Measurements from ENCODE around the gene GPANK1. TPM values are rescaled to one million over a fixed set of nuclear protein-coding genes. Genes with fewer than 3 reads are reported as not detected.

GPANK1 gene
- total and polyA plus RNA-seq, 9 of the 15 experiments (the other 6 are each of a cell fraction or from before 2014, with no cell fraction given): 32.2 to 111 (median 46.3) TPM

- 0 out of 2 replicates have a peak, but pooled peaks have one; percentile 64 for TF ChIP-seq RREB1 (CRISPR knock-in tag; IDR thresholded peaks at IDR 0.05)
- TF ChIP-seq DMBX1 (CRISPR knock-in tag; IDR thresholded peaks at IDR 0.05; ENCODE audit: borderline replicate concordance): 0 out of 2 replicates have a peak, but pooled peaks have one; percentile 52
- TF ChIP-seq NBN (IDR thresholded peaks at IDR 0.05; ENCODE audit: low read depth): no peak
- peak; percentile 61 for TF ChIP-seq VEZF1 (CRISPR knock-in tag; IDR thresholded peaks at IDR 0.05)
- no peak for TF ChIP-seq PRPF4 (IDR thresholded peaks at IDR 0.05; ENCODE audit: insufficient read depth, low read depth, low read length, poor library complexity, severe bottlenecking)
- no peak for TF ChIP-seq SREBF2 (CRISPR knock-in tag; IDR thresholded peaks at IDR 0.05)
- TF ChIP-seq CREB5 (CRISPR knock-in tag; IDR thresholded peaks at IDR 0.05): no peak
- no peak for TF ChIP-seq ZHX1 (conservative IDR thresholded peaks at IDR 0.05; ENCODE audit: low read length)
- no peak for TF ChIP-seq DLX4 (CRISPR knock-in tag; IDR thresholded peaks at IDR 0.05)
- no peak for TF ChIP-seq ZNF778 (CRISPR knock-in tag; IDR thresholded peaks at IDR 0.05)
- TF ChIP-seq TCF7L2 (IDR thresholded peaks at IDR 0.05; ENCODE audit: low read depth, low read length): no peak
- TF ChIP-seq MTA1 (IDR thresholded peaks at IDR 0.05; ENCODE audit: borderline replicate concordance): no peak
Observed at GRCh38 chr6:31686483-31686882, 21.7 kb upstream of the GPANK1 start (continued).
